IMR-90 (cell line): ENCODE data around the gene ABCB6.

Experiments
- BHLHE40 ChIP-seq: fragments of 150-350 bp; IDR thresholded peaks from 2 replicates; pipeline ENCODE4 v1.6.1; 2016; ENCODE audit warnings: mild to moderate bottlenecking, low read depth, low read length
- CEBPB ChIP-seq: IDR thresholded peaks from 2 replicates; pipeline ENCODE4 v1.6.1; 2012; ENCODE audit warnings: low read depth, low read length, improper control_type of control experiment
- ELK1 ChIP-seq: fragments of 150-350 bp; IDR thresholded peaks from 2 replicates; pipeline ENCODE4 v1.6.1; 2016; ENCODE audit warnings: low read depth, mild to moderate bottlenecking, low read length, moderate library complexity, borderline replicate concordance
- FOS ChIP-seq: fragments of 150-350 bp; IDR thresholded peaks from 2 replicates; pipeline ENCODE4 v1.6.1; 2016; ENCODE audit warnings: low read depth, low read length
- MXI1 ChIP-seq: IDR thresholded peaks from 2 replicates; pipeline ENCODE4 v1.6.1; 2012; ENCODE audit warnings: low read depth, mild to moderate bottlenecking, low read length, moderate library complexity, borderline replicate concordance
- NFE2L2 ChIP-seq: fragments of 150-350 bp; IDR thresholded peaks from 2 replicates; pipeline ENCODE4 v1.6.1; 2016; ENCODE audit warnings: low read depth, mild to moderate bottlenecking, low read length
- POLR2A ChIP-seq: IDR thresholded peaks from 2 replicates; pipeline ENCODE4 v1.6.1; 2012; ENCODE audit warnings: mild to moderate bottlenecking, low read depth, low read length
- RAD21 ChIP-seq: IDR thresholded peaks from 2 replicates; pipeline ENCODE4 v1.6.1; 2012; ENCODE audit warnings: low read length, improper control_type of control experiment
- RCOR1 ChIP-seq: IDR thresholded peaks from 2 replicates; pipeline ENCODE4 v1.6.1; 2012; ENCODE audit warnings: mild to moderate bottlenecking, low read length, improper control_type of control experiment; ENCODE audit not compliant: insufficient replicate concordance
- RFX5 ChIP-seq: IDR thresholded peaks from 2 replicates; pipeline ENCODE4 v1.8.0; 2012; ENCODE audit warnings: low read depth, mild to moderate bottlenecking, low read length, moderate library complexity
- SMC3 ChIP-seq: fragments of 150-350 bp; IDR thresholded peaks from 2 replicates; pipeline ENCODE4 v1.6.1; 2016; ENCODE audit warnings: low read depth, mild to moderate bottlenecking, antibody characterized with exemption, low read length, moderate library complexity
- USF2 ChIP-seq: fragments of 150-350 bp; IDR thresholded peaks from 2 replicates; pipeline ENCODE4 v1.6.1; 2017; ENCODE audit warnings: mild to moderate bottlenecking, antibody characterized with exemption, low read length, low read depth
- TF ChIP-seq, protein P1 (sequence below): conservative IDR thresholded peaks from 2 replicates; pipeline ENCODE4 v1.5.1; 2012; ENCODE audit warnings: mild to moderate bottlenecking, low read depth, low read length, improper control_type of control experiment

GRCh38 chr2:219245899-219246230 lies 27.1 kb upstream of the ABCB6 start:
- TF ChIP-seq, protein P1, sequence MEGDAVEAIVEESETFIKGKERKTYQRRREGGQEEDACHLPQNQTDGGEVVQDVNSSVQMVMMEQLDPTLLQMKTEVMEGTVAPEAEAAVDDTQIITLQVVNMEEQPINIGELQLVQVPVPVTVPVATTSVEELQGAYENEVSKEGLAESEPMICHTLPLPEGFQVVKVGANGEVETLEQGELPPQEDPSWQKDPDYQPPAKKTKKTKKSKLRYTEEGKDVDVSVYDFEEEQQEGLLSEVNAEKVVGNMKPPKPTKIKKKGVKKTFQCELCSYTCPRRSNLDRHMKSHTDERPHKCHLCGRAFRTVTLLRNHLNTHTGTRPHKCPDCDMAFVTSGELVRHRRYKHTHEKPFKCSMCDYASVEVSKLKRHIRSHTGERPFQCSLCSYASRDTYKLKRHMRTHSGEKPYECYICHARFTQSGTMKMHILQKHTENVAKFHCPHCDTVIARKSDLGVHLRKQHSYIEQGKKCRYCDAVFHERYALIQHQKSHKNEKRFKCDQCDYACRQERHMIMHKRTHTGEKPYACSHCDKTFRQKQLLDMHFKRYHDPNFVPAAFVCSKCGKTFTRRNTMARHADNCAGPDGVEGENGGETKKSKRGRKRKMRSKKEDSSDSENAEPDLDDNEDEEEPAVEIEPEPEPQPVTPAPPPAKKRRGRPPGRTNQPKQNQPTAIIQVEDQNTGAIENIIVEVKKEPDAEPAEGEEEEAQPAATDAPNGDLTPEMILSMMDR = no peak
- TF ChIP-seq ELK1 (no peak), SMC3 (no peak), RFX5 (no peak), NFE2L2 (no peak), POLR2A (no peak), USF2 (no peak), RAD21 (no peak), MXI1 (no peak), RCOR1 (no peak), CEBPB (no peak), BHLHE40 (no peak), FOS (no peak)
